Ishikawa (cell line): Measurements from ENCODE around the gene MID1.

Experiments
- CEBPB ChIP-seq: IDR thresholded peaks from 2 replicates; pipeline ENCODE4 v1.6.1; 2012
- CREB1 ChIP-seq: IDR thresholded peaks from 2 replicates; pipeline ENCODE4 v1.6.1; 2012; ENCODE audit warnings: low read depth
- EGR1 ChIP-seq: IDR thresholded peaks from 2 replicates; pipeline ENCODE4 v1.6.1; 2012
- EP300 ChIP-seq: IDR thresholded peaks from 2 replicates; pipeline ENCODE4 v1.6.1; 2012; ENCODE audit warnings: borderline replicate concordance
- FOXM1 ChIP-seq: IDR thresholded peaks from 2 replicates; pipeline ENCODE4 v1.6.1; 2012; ENCODE audit warnings: low read depth, borderline replicate concordance
- MAX ChIP-seq: IDR thresholded peaks from 2 replicates; pipeline ENCODE4 v1.6.1; 2012
- RAD21 ChIP-seq: IDR thresholded peaks from 2 replicates; pipeline ENCODE4 v1.6.1; 2012; ENCODE audit warnings: low read depth
- REST ChIP-seq: IDR thresholded peaks from 2 replicates; pipeline ENCODE4 v1.6.1; 2012; ENCODE audit warnings: low read depth, mild to moderate bottlenecking
- TAF1 ChIP-seq: IDR thresholded peaks from 2 replicates; pipeline ENCODE4 v1.6.1; 2012; ENCODE audit warnings: low read depth, mild to moderate bottlenecking
- YY1 ChIP-seq: IDR thresholded peaks from 2 replicates; pipeline ENCODE4 v1.6.1; 2012; ENCODE audit warnings: low read depth

GRCh38 chrX:10556405-10556804, 64.0 kb downstream of the MID1 start:
- TF ChIP-seq TAF1 (no peak), CREB1 (no peak), EGR1 (no peak), EP300 (no peak), YY1 (no peak), REST (no peak), CEBPB (no peak), RAD21 (no peak), MAX (no peak), FOXM1 (no peak)
